Motor neuron (in vitro differentiated cells): Measurements from ENCODE around the gene TTC7B. TPM values are rescaled to one million over a fixed set of nuclear protein-coding genes. Genes with fewer than 3 reads are reported as not detected.

Source experiments
- ATAC-seq, 8 experiments: fragments of 200-7000 bp; cut with Tn5 transposase; replicated peaks in 6 of 8; 2 replicates each; pipeline ENCODE4 v1.8.0; 2021; ENCODE audit warnings: mild to moderate bottlenecking in 8 of 8, moderate library complexity in 8 of 8
- H3K27ac ChIP-seq, 2 donors: fragments of 250-450 bp; sonication (Bioruptor Pico); 2 replicates each; pipeline ENCODE4 v1.9.0; 2021; ENCODE audit warnings: antibody characterized with exemption in 2 of 2, mild to moderate bottlenecking in 2 of 2, moderate library complexity in 1 of 2
- H3K4me1 ChIP-seq, 2 donors: fragments of 250-450 bp; sonication (Bioruptor Pico); replicated peaks in 1 of 2; 2 replicates each; pipeline ENCODE4 v1.6.1; 2021; ENCODE audit warnings: antibody characterized with exemption in 2 of 2, mild to moderate bottlenecking in 2 of 2, moderate library complexity in 1 of 2
- H3K4me3 ChIP-seq, 5 donors: fragments of 250-450 bp; sonication (Bioruptor Pico); 2 replicates each; pipeline ENCODE4 v1.9.0; 2021; ENCODE audit warnings: antibody characterized with exemption in 5 of 5, mild to moderate bottlenecking in 5 of 5, moderate library complexity in 4 of 5
- WGBS, 10 experiments: fragments of 450-650 bp; shearing (Covaris generic); methylation state at CpG; one replicate each; pipeline ENCODE4 v1.0.0; 2022; 5-methylcytosine and 5-hydroxymethylcytosine counted together
- in situ Hi-C, 9 experiments: fragments of 400-800 bp; cut with MboI; loops; one replicate each; pipeline ENCODE4 v1.15.0; 2021; ENCODE audit warnings: low sequenced_read_pairs in 9 of 9, low pct_unique_long_range_greater_than_20kb in 2 of 9; ENCODE audit not compliant: unreplicated experiment in 9 of 9
- total RNA-seq, 8 experiments: library from RNA; unstranded; fragments of 300-600 nt; gene quantifications; 2 replicates each; pipeline versions ENCODE4 v1.2.3 to v1.2.4, GENCODE V29; 2022

TTC7B gene
- total RNA-seq, 8 experiments from 2014 or later, result 0.81 to 38.2 (median 22.8) TPM

DNA sequence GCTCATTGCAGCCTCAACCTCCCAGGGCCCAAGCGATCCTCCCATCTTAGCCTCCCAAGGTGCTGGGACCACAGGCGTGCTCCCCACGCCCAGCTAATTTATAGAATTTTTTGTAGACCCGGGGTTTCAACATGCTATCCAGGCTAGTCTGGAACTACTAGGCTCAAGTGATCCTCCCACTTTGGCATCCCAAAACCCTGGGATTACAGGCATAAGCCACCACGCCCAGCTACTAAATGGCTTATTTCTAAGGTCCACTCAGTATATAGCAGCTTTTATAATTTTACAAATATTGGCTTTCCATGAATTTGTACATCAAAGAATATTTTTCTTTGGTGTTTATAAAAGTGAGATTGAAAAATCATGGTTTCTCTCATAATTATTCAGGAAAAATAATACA is 167.8 kb downstream of the TTC7B start:
- ATAC-seq, result no peak
- Histone ChIP-seq H3K4me3 (no peak overlapping the region), H3K27ac (no peak overlapping the region), H3K4me1 (peaks cover 4 to 22% of the 10 kb centered on the region in 2 donors)
- 100% methylated on average over 1 to 4 of the region's 5 CpGs; no CpG with 5 or more reads in 3 of the 10 experiments for WGBS, 10 experiments
- in situ Hi-C loops, result no loop called here

DNA sequence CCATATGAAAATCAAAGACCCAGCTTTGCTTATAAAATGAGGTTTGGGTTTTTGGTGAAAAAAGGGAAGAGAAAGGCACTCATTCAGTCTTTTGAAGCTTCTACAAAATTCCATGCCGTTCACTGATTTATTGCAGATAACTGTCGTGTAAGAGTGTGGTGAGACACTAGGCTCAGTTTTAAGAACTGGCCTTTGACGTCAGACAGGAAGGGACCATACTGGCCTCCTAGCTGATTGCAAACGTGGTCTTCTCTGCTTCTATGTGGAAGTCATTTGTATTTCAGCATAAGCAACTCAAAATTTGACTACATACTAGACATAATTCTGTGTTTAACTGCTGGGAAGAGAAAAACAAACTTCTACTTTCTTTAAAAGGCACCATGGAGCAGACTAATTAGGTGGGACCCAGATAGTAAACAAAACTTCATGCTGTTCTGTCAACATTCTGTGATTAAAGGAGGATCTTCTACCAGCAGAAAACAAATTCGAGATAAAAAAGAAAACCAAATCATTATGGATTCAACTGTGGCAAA is 168.7 kb downstream of the TTC7B start:
- peaks cover 13 to 29% of the 10 kb centered on the region in 2 donors for H3K4me1 ChIP-seq
- in situ Hi-C loops, result no loop called here
- WGBS, 10 experiments, result 30 to 100% (median 65%) methylated on average over 2 to 5 of the region's 5 CpGs
- H3K27ac ChIP-seq, result no peak overlapping the region
- ATAC-seq, result no peak
- H3K4me3 ChIP-seq, result no peak overlapping the region

DNA sequence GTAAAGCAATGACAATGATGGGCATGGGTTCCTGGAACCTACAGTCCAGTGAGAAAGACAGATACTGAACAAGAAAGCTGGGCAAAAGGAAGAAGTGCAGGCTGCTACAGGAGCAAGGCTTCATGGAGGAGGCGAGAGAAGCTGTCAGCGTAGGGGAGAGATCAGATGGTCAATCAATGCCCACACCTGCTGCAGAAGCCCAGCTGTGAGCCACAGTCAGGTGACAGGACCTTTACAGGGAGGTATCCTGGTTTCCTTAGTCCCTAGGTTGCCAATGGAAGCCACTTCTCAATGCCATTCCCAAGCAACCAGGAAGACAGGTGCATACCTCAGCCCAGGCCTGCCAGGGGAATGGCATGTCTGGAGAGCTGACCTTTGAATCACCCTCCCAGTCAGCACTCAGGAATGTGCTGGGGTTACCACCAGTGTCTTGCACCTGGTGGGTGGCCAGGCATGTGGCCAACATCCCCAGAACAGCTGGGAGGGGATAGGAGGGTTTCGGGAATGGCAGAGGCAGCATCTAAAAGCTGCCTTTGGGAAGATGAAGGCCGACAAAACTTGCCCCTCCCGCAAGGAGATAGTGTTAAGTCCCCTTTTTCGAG is 170.3 kb downstream of the TTC7B start:
- Histone ChIP-seq H3K27ac (no peak overlapping the region), H3K4me1 (peaks cover 20 to 29% of the 10 kb centered on the region in 2 donors), H3K4me3 (no peak overlapping the region)
- WGBS, 10 experiments, result 60 to 100% (median 100%) methylated on average over 1 to 2 of the region's 6 CpGs; no CpG with 5 or more reads in 3 of the 10 experiments
- in situ Hi-C loops, result no loop called here
- ATAC-seq, result peak in 1 of 8 experiments; percentile 57

DNA sequence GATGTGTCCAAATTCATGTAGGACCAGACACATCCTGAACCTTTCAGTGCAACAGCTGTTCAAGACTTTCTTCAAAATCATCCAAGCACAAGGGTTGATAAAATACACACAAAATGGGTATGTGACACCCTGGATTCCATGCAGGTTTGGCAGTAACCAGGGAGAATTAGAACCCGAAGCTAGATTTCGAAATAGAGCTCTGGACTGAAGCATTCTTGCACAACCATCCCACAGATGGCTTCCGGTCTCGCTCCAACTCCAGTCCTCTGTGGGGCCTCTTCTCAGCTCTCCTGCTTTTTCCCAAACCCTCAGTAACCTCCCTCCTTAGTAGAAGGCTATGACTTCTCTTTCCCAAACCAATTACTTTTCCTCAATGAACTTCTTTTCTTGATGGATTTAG is 171.3 kb downstream of the TTC7B start:
- H3K4me1 ChIP-seq, result peaks cover 27 to 33% of the 10 kb centered on the region in 2 donors
- ATAC-seq, result peak in 2 of 8 experiments; percentile 15 to 59
- no peak overlapping the region for H3K4me3 ChIP-seq
- in situ Hi-C loops, result no loop called here
- 26 to 100% (median 92%) methylated on average over 1 to 4 of the region's 4 CpGs; no CpG with 5 or more reads in 3 of the 10 experiments for WGBS, 10 experiments
- no peak overlapping the region for H3K27ac ChIP-seq

DNA sequence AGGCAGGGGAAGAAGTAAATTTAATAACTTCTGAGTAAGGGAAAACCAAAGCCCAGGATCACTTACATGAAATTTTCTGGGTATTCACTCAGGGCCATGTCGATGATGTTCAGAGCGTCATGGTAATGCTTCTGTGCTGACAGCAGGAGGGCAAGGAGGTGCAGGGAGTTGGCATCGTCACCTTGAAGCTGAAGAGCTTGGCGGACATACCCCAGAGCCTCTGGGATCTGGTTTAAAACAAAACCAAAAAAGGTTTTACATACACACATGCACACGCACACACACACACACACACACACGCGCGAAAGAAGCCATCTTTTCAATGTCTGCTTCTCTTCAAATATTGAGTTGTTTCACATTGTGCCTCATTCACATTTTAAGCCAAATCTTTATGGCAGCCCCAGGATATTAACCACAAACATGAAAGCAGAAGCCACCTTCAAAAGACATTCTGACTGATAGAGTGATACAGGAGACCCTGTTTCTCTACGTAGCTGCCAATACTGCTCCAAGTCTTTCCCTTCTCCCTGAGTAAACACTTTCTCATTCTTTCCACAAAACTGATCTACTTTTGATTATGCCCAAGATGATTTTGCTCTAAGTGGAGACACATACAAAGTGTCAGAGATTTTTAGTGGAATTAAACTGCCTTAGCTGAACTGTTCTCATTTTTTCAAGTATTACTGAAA is 172.1 kb downstream of the TTC7B start:
- in situ Hi-C loops, result no loop called here
- H3K4me3 ChIP-seq, result no peak overlapping the region
- H3K4me1 ChIP-seq, result peaks cover 30 to 33% of the 10 kb centered on the region in 2 donors
- no peak overlapping the region for H3K27ac ChIP-seq
- WGBS, 10 experiments, result 50 to 87% (median 81%) methylated on average over 1 to 9 of the region's 9 CpGs
- no peak for ATAC-seq

DNA sequence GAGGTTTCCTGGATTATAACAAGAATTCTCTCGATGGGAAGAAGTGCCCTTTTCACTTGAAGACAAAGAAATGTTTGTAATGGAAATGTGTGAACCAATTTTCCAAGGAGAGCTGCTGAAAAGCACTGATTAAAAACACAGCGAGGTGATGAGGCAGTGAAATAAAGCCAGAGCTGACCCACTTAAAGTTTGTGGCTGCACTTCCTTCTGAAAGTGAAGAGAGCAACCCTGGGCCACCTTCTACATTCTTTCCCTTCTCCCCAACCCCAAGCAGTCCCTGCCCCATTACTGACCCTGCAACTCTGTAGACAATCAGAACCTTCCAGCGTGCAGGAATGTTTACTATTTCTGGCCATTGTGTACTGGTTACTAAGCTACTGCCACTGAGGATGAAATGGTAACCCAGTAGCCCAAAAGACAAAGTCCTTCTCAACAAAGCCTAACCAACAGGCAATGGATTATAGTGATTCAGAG is 173.9 kb downstream of the TTC7B start:
- whole genome bisulfite sequencing, 10 experiments, result 0 to 30% (median 0%) methylated on average over 1 to 3 of the region's 3 CpGs; no CpG with 5 or more reads in 3 of the 10 experiments
- in situ Hi-C loops, result no loop called here
- H3K4me1 ChIP-seq, result peaks cover 30 to 33% of the 10 kb centered on the region in 2 donors
- peak overlapping the region; percentile 71 to 75 for H3K27ac ChIP-seq
- peak in 6 of 8 experiments; percentile 27 to 90 (median 89) for ATAC-seq
- no peak overlapping the region for H3K4me3 ChIP-seq

DNA sequence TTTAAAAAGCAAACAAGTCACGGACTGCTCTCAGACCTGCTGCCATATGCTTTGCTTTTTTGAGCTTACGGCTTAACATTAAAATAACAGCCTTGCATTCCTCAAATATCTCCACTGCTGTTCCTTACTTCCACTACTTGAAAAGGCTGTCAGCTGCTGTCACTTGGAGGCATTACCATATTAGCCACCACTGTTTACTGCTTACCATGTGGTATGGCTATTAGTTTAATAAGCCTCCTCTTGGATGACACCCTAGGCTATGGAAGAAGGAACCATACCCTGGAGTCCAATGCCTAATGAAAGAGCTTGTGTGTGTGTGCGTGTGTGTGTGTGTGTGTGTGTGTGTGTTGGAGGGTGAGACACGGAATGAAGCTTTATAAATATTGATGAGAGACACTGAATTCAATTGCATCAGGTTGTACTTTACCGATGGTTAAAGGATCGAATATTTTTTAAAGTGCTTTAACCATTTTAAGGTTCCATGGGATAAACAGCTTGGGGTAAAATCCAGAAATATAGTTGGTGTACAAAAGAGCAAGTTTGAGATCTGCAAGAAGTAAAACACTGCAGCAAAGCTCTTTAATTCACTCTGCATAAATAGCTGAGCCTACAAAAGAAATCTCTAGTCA is 174.5 kb downstream of the TTC7B start:
- Histone ChIP-seq H3K27ac (peak overlapping the region; percentile 71 to 75), H3K4me1 (peaks cover 30 to 33% of the 10 kb centered on the region in 2 donors), H3K4me3 (no peak overlapping the region)
- ATAC-seq, result peak in 6 of 8 experiments; percentile 65 to 77 (median 72)
- in situ Hi-C loops, result no loop called here
- 12 to 83% (median 34%) methylated on average over 2 to 6 of the region's 6 CpGs; no CpG with 5 or more reads in 2 of the 10 experiments for WGBS, 10 experiments

DNA sequence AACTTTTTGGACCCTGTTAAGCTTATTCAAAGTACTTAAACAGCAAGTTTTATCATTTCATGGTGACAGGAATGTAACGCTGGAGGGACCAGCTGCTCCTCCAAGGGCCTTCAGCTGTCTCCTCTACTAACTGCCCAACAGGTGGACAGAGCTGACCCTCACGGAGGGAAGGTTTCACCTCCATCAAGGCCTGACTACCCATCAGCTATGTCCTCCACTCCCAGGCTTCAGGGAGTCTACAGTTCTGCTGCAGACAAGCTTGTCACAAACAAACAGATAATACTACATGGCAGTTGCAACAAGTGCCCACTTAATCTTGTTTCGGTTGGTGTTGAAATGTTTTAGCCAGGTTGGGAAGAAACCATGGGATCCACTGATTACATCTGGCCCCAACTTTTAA is 175.1 kb downstream of the TTC7B start:
- in situ Hi-C loops, result no loop called here
- 41 to 94% (median 80%) methylated on average over 1 to 3 of the region's 3 CpGs; no CpG with 5 or more reads in 3 of the 10 experiments for WGBS, 10 experiments

DNA sequence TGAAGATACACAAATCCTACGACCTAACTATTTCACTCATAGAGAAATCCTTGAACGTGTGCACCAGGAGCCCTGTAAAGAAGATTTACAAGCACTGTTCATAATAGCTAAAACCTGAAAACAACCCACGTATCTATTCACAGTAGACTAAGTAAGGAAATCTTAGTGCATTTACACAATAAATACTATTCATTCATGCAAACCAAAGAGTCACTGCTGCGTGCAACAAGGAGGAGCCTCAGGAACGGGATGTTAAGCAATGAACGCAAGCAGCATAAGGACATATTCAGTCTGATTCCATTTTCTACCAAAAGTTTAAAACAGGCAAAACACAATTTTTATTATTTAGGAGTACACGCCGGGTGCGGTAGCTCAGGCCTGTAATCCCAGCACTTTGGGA is 176.6 kb downstream of the TTC7B start:
- ATAC-seq, result no peak
- in situ Hi-C loops, result no loop called here
- Histone ChIP-seq H3K4me3 (no peak overlapping the region), H3K27ac (peak overlapping the region in 1 of 2 donors; percentile 57), H3K4me1 (peaks cover 29 to 30% of the 10 kb centered on the region in 2 donors)
- 43 to 100% (median 70%) methylated on average over 1 to 9 of the region's 9 CpGs for WGBS, 10 experiments

More for the DNA sequence above, 175.1 kb downstream of the TTC7B start:
- H3K27ac ChIP-seq, result peak overlapping the region; percentile 70 to 71
- H3K4me1 ChIP-seq, result peaks cover 30 to 33% of the 10 kb centered on the region in 2 donors
- H3K4me3 ChIP-seq, result no peak overlapping the region
- peak in 3 of 8 experiments; percentile 8 to 34 (median 22) for ATAC-seq

DNA sequence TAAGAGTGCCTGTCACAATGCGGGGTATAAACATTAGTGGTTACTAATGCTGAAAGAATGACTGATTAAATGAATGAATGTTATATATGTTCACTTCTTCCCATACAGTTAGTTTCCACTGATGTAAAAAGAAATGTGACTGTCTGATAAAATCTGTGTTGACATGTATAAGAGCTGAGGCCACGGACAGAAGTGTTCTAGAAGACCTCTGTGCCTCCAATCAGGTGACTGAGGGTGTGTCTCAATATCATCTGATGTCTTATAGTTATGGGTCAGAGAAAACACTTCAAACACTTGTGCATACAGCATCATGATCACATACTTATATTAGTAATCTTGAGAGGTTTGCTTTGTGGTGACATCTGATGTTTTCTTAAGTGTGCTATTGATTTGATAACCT is 183.4 kb downstream of the TTC7B start:
- no peak overlapping the region for H3K27ac ChIP-seq
- peaks cover 0 to 10% of the 10 kb centered on the region in 2 donors for H3K4me1 ChIP-seq
- in situ Hi-C loops, result no loop called here
- 80 to 100% (median 100%) methylated on average over 1 of the region's 2 CpGs; no CpG with 5 or more reads in 2 of the 10 experiments for WGBS, 10 experiments
- H3K4me3 ChIP-seq, result no peak overlapping the region
- ATAC-seq, result no peak

DNA sequence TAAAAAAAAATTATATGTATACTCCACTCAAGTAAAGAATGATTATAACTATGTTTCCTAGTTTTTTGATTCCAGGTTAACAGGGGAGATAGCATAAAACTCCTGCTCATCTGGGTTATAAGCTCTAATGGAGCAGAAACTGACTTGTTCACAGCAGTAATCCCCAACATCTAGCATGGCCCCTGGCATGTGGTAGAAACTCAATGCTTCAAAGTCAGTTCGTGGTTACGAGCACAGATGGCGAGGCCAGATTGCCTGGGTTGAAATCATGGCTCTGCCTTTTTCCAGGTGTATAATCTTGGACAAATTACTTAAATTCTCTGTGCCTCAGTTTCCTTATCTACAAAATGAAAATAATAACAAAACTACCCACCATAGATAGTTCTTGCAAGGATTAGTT is 183.8 kb downstream of the TTC7B start:
- ATAC-seq, result no peak
- Histone ChIP-seq H3K4me3 (no peak overlapping the region), H3K4me1 (peaks cover 0 to 10% of the 10 kb centered on the region in 2 donors), H3K27ac (no peak overlapping the region)
- in situ Hi-C loops, result no loop called here
- 67 to 100% (median 95%) methylated on average over 2 to 3 of the region's 3 CpGs; no CpG with 5 or more reads in 3 of the 10 experiments for WGBS, 10 experiments

DNA sequence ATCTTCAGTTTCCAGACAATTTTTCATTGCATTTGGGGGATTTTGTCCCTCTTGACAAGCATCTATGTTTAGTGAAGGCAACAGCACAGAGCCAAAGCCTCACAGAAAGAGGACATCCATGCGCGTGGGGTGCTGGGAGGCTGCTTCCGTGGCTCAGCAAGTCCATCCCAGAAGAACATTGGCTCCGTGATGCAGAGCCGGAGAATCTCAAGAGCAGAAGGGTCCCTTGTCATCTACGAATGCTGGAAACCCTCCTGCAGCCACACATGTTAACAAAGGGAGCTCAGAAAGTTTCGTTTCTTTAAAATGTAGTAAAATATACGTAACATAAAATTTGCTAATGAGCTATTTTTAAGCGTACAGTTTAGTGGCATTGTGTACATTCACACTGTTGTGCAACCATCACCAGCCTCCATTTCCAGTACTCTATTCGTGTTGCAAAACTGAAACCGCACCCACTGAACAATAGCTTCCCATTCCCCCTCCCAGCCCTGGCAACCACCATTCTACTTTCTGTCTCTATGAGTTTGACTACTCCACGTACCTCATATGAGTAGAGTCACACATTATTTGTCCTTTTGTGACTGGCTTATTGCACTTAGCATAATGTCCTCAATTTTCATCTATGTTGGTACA is 185.9 kb downstream of the TTC7B start:
- ATAC-seq, result peak in 3 of 8 experiments; percentile 24 to 82 (median 63)
- in situ Hi-C loops, result no loop called here
- H3K4me3 ChIP-seq, result no peak overlapping the region

More for the DNA sequence above, 185.9 kb downstream of the TTC7B start:
- no peak overlapping the region for H3K27ac ChIP-seq
- WGBS, 10 experiments, result 67 to 100% (median 81%) methylated on average over 1 to 12 of the region's 12 CpGs; no CpG with 5 or more reads in 1 of the 10 experiments
- peaks cover 12 to 16% of the 10 kb centered on the region in 2 donors for H3K4me1 ChIP-seq
